Thoracic aorta (tissue), 2 donors: ENCODE results near the gene BMP6. TPM values are rescaled to one million over a fixed set of nuclear protein-coding genes. Genes with fewer than 3 reads are reported as not detected.

ENCODE experiments used
- ATAC-seq: fragments of 150-250 bp; one replicate; pipeline ENCODE4 v1.8.0; 2017; ENCODE audit warnings: low read depth; ENCODE audit not compliant: insufficient number of reproducible peaks, low FRiP score
- DNase-seq: peaks from one replicate; pipeline ENCODE4 v3.0.0-alpha.2; 2020; ENCODE audit warnings: low spot score
- H3K27ac ChIP-seq, 2 donors: fragments of 200-600 bp; sonication (generic); 1 replicate in 1 of 2; 2 replicates in 1 of 2; pipeline ENCODE4 v1.5.1; 2016; ENCODE audit warnings: mild to moderate bottlenecking in 2 of 2, moderate library complexity in 2 of 2
- H3K27me3 ChIP-seq: fragments of 200-600 bp; sonication (generic); replicated peaks from 2 replicates; pipeline ENCODE4 v1.6.0; 2016; ENCODE audit warnings: mild to moderate bottlenecking; ENCODE audit not compliant: insufficient read depth
- H3K36me3 ChIP-seq: fragments of 200-600 bp; sonication (generic); one replicate; pipeline ENCODE4 v1.5.1; 2016
- H3K4me1 ChIP-seq, 2 donors: fragments of 200-600 bp; sonication (generic); 1 replicate in 1 of 2; 2 replicates in 1 of 2; pipeline versions ENCODE4 v1.5.1 to v1.6.0; 2016; ENCODE audit warnings: low read depth in 2 of 2, mild to moderate bottlenecking in 1 of 2; ENCODE audit not compliant: control insufficient read depth in 1 of 2
- H3K4me3 ChIP-seq: fragments of 200-600 bp; sonication (generic); 2 replicates; pipeline ENCODE4 v1.5.1; 2016; ENCODE audit warnings: mild to moderate bottlenecking
- H3K9me3 ChIP-seq: fragments of 200-600 bp; sonication (generic); 2 replicates; pipeline ENCODE4 v1.5.1; 2016
- CTCF ChIP-seq: fragments of 200-600 bp; sonication (generic); IDR thresholded peaks from one replicate; pipeline ENCODE4 v1.5.1; 2019; ENCODE audit warnings: antibody characterized with exemption
- total RNA-seq, 2 donors: library from RNA; depleted of rRNA; stranded (reverse); fragments of >200 nt; gene quantifications; one replicate each; pipeline versions ENCODE4 v1.1.0 to v1.2.3, GENCODE V29; 2016

Gene BMP6
- total RNA-seq, 2 donors from 2014 or later, result 4.7 TPM

GRCh38 chr6:7805078-7805849 is 79.4 kb downstream of the BMP6 start:
- TF ChIP-seq CTCF, result no peak
- Histone ChIP-seq H3K36me3 (no peaks in the 10 kb centered on the region), H3K4me1 (no peaks in the 10 kb centered on the region), H3K27me3 (no peaks in the 10 kb centered on the region), H3K27ac (no peak overlapping the region), H3K9me3 (no peaks in the 10 kb centered on the region), H3K4me3 (no peak overlapping the region)
- ATAC-seq, result no peak
- DNase-seq, result no peak

DNA sequence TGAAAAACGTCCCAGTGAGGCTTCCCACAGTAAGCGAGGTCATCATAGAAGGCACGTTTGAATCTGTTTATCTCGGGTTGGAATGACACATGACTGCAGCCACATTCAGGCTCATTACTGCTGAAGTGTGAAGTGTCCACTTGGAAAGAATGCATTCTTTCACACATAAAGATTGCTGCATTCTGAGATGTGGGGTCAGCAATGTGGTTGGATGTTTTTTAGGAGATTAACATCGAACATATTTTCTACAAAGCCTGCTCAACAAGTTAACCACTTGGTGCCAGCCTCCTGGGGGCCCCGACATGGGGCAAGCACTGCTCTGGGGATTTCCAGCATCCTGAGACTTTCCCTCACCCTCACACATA is 79.9 kb downstream of the BMP6 start:
- DNase-seq, result no peak
- H3K4me1 ChIP-seq, result no peaks in the 10 kb centered on the region
- no peak overlapping the region for H3K4me3 ChIP-seq
- H3K36me3 ChIP-seq, result no peaks in the 10 kb centered on the region
- no peaks in the 10 kb centered on the region for H3K9me3 ChIP-seq
- no peak overlapping the region for H3K27ac ChIP-seq
- H3K27me3 ChIP-seq, result no peaks in the 10 kb centered on the region
- ATAC-seq, result no peak
- no peak for TF ChIP-seq CTCF

DNA sequence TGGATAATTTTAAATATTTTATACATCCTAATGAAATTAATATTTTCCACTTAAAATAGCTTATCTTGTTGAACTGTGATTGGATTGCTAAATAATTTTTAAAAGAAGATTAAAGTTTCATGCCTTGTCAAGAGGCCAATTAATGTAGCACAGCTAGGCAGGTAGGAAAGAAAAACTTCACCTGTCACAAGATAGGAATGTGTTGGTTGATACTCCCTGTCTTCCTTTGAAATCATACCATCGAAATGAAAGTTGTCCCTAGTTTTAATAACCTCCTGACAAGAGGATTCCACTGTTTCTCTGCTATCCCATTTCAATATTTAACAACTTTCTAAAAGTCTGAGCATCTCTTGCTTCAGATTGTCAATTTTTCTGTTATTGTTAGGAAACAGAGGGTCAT is 80.8 kb downstream of the BMP6 start:
- DNase-seq, result no peak
- no peaks in the 10 kb centered on the region for H3K4me1 ChIP-seq
- no peaks in the 10 kb centered on the region for H3K36me3 ChIP-seq
- no peak for TF ChIP-seq CTCF
- H3K27ac ChIP-seq, result no peak overlapping the region
- no peaks in the 10 kb centered on the region for H3K27me3 ChIP-seq
- H3K9me3 ChIP-seq, result no peaks in the 10 kb centered on the region
- H3K4me3 ChIP-seq, result no peak overlapping the region
- no peak for ATAC-seq

GRCh38 chr6:7809346-7809745 is 83.4 kb downstream of the BMP6 start:
- Histone ChIP-seq H3K4me3 (no peak overlapping the region), H3K27me3 (no peaks in the 10 kb centered on the region), H3K36me3 (no peaks in the 10 kb centered on the region), H3K9me3 (no peaks in the 10 kb centered on the region), H3K27ac (no peak overlapping the region), H3K4me1 (no peaks in the 10 kb centered on the region)
- ATAC-seq (no peak), DNase-seq (no peak)
- no peak for TF ChIP-seq CTCF

- Histone ChIP-seq H3K4me3 (no peak overlapping the region), H3K4me1 (peaks cover 0 to 4% of the 10 kb centered on the region in 2 donors), H3K36me3 (no peaks in the 10 kb centered on the region), H3K9me3 (no peaks in the 10 kb centered on the region), H3K27me3 (no peaks in the 10 kb centered on the region), H3K27ac (no peak overlapping the region)
- no peak for ATAC-seq
- no peak for TF ChIP-seq CTCF
- no peak for DNase-seq
Measured at GRCh38 chr6:7811441-7811840, 85.5 kb downstream of the BMP6 start.
